Transverse colon (tissue), 3 donors: ENCODE results near the gene MAGI1.

ENCODE experiments used
- EP300 ChIP-seq: sonication (generic); formaldehyde crosslinking; IDR thresholded peaks from one replicate; pipeline ENCODE4 v1.6.1; 2017; ENCODE audit warnings: antibody characterized with exemption, low read depth
- POLR2A ChIP-seq: fragments of 450-650 bp; IDR thresholded peaks from one replicate; pipeline ENCODE4 v1.6.1; 2016; ENCODE audit warnings: antibody characterized with exemption, mild to moderate bottlenecking, moderate library complexity
- TF ChIP-seq, protein P1 (sequence below), 5 experiments: fragments of 200-600 bp in 3 of 5; fragments of 450-650 bp in 2 of 5; sonication (generic) in 3 of 5; IDR thresholded peaks; 1 replicate in 2 of 5; 2 replicates in 3 of 5; pipeline ENCODE4 v1.5.1; 2016 to 2017; ENCODE audit warnings: antibody characterized with exemption in 5 of 5, inconsistent platforms in 3 of 5, mild to moderate bottlenecking in 2 of 5, moderate library complexity in 1 of 5

DNA sequence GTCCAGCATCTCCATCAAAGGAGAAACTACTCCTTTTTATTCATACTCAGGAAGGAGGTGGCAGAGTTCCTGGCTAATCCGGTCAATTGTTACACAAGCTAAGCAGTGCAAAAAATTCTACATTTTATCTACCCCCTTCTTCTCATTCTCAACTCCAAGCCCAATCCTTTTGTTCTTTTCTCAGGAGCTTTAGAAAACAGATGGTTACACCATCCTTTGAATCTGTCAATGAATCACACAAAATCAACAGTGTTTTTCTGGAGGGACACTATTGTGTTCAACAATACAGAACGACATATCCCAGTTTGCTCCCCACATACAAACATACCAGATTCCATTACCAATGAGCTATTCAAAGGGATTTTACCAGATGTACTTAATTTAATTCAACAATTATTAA is 362.1 kb downstream of the MAGI1 start:
- TF ChIP-seq, protein P1, sequence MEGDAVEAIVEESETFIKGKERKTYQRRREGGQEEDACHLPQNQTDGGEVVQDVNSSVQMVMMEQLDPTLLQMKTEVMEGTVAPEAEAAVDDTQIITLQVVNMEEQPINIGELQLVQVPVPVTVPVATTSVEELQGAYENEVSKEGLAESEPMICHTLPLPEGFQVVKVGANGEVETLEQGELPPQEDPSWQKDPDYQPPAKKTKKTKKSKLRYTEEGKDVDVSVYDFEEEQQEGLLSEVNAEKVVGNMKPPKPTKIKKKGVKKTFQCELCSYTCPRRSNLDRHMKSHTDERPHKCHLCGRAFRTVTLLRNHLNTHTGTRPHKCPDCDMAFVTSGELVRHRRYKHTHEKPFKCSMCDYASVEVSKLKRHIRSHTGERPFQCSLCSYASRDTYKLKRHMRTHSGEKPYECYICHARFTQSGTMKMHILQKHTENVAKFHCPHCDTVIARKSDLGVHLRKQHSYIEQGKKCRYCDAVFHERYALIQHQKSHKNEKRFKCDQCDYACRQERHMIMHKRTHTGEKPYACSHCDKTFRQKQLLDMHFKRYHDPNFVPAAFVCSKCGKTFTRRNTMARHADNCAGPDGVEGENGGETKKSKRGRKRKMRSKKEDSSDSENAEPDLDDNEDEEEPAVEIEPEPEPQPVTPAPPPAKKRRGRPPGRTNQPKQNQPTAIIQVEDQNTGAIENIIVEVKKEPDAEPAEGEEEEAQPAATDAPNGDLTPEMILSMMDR (IDR thresholded peaks at IDR 0.05): no peak
- TF ChIP-seq EP300 (no peak), POLR2A (no peak)
